ENCODE data around the gene OPHN1. TPM values are rescaled to one million over a fixed set of nuclear protein-coding genes. Genes with fewer than 3 reads are reported as not detected.

The OPHN1 gene
- total RNA-seq, 1 donor from 2014 or later: 3.7 TPM

- TF ChIP-seq, protein P1, sequence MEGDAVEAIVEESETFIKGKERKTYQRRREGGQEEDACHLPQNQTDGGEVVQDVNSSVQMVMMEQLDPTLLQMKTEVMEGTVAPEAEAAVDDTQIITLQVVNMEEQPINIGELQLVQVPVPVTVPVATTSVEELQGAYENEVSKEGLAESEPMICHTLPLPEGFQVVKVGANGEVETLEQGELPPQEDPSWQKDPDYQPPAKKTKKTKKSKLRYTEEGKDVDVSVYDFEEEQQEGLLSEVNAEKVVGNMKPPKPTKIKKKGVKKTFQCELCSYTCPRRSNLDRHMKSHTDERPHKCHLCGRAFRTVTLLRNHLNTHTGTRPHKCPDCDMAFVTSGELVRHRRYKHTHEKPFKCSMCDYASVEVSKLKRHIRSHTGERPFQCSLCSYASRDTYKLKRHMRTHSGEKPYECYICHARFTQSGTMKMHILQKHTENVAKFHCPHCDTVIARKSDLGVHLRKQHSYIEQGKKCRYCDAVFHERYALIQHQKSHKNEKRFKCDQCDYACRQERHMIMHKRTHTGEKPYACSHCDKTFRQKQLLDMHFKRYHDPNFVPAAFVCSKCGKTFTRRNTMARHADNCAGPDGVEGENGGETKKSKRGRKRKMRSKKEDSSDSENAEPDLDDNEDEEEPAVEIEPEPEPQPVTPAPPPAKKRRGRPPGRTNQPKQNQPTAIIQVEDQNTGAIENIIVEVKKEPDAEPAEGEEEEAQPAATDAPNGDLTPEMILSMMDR (conservative IDR thresholded peaks at IDR 0.05; ENCODE audit: low read depth, low read length): no peak
- no peak for DNase-seq (ENCODE audit: low read depth)
- no peak overlapping the region for H3K4me3 ChIP-seq (ENCODE audit: low read depth, low read length)
Observed at GRCh38 chrX:68428431-68428830, 4.9 kb downstream of the OPHN1 start.

DNA sequence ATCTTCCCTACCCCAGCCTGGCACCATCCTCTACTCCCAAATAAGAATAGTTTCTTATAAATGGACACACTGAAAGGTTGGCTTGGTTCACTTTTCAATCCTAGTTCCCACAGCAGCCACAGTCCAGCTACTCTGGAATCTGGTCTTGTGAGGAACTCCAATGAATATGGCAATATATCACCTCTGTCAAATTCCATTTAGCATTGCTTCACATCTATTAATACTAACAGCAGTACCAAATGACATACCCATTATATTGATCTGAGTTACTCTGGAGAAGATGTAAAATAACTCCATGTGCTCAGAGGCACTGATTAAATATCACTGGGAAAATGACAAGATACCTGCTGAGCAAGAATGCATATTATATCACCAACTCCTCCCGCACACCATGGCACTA, 8.6 kb downstream of the OPHN1 start:
- no peak for DNase-seq (ENCODE audit: low read depth)
- TF ChIP-seq, protein P1 (conservative IDR thresholded peaks at IDR 0.05; ENCODE audit: low read depth, low read length): no peak
- no peak overlapping the region for H3K4me3 ChIP-seq (ENCODE audit: low read depth, low read length)

- no peak overlapping the region for H3K4me3 ChIP-seq (ENCODE audit: low read depth, low read length)
- DNase-seq (ENCODE audit: low read depth): no peak
- TF ChIP-seq, protein P1 (conservative IDR thresholded peaks at IDR 0.05; ENCODE audit: low read depth, low read length): no peak
Observed at GRCh38 chrX:68422478-68422877, 10.8 kb downstream of the OPHN1 start.

GRCh38 chrX:68421636-68422035, 11.7 kb downstream of the OPHN1 start:
- DNase-seq (ENCODE audit: low read depth): no peak
- H3K4me3 ChIP-seq (ENCODE audit: low read depth, low read length): no peak overlapping the region
- TF ChIP-seq, protein P1 (conservative IDR thresholded peaks at IDR 0.05; ENCODE audit: low read depth, low read length): no peak

GRCh38 chrX:68420559-68420958, 12.7 kb downstream of the OPHN1 start:
- TF ChIP-seq, protein P1 (conservative IDR thresholded peaks at IDR 0.05; ENCODE audit: low read depth, low read length): no peak
- DNase-seq (ENCODE audit: low read depth): no peak
- no peak overlapping the region for H3K4me3 ChIP-seq (ENCODE audit: low read depth, low read length)

- TF ChIP-seq, protein P1 (conservative IDR thresholded peaks at IDR 0.05; ENCODE audit: low read depth, low read length): no peak
- no peak for DNase-seq (ENCODE audit: low read depth)
- no peak overlapping the region for H3K4me3 ChIP-seq (ENCODE audit: low read depth, low read length)
Observed at GRCh38 chrX:68419975-68420374, 13.3 kb downstream of the OPHN1 start.

- H3K4me3 ChIP-seq (ENCODE audit: low read depth, low read length): no peak overlapping the region
- TF ChIP-seq, protein P1 (conservative IDR thresholded peaks at IDR 0.05; ENCODE audit: low read depth, low read length): no peak
- DNase-seq (ENCODE audit: low read depth): no peak
Observed at GRCh38 chrX:68417651-68418050, 15.6 kb downstream of the OPHN1 start.

Measured in epithelial cell of proximal tubule (primary cell).